ENCODE data around the gene ZBTB48.
"Not testable (repeated sequence)": the region's sequence is repeated elsewhere in the genome, so short reads cannot be mapped to it uniquely, and the experiment has no call there.

GRCh38 chr1:6636778-6637177, 57.0 kb downstream of the ZBTB48 start:
- not testable (repeated sequence) for TF ChIP-seq CTCF (IDR thresholded peaks at IDR 0.05; ENCODE audit: insufficient read depth, low read depth, low read length); EZH2 (IDR thresholded peaks at IDR 0.05; ENCODE audit: insufficient read depth, low read length)

All from astrocyte (in vitro differentiated cells and primary cell).